Measurements from ENCODE around the gene OSBPL10.
"Not testable (repeated sequence)": the region's sequence is repeated elsewhere in the genome, so short reads cannot be mapped to it uniquely, and the experiment has no call there.

The OSBPL10 gene

GRCh38 chr3:31882431-31882830 is 98.6 kb downstream of the OSBPL10 start:
- DNase-seq, result no peak

- no peak for DNase-seq
Measured at GRCh38 chr3:31880482-31881078, 100.5 kb downstream of the OSBPL10 start.

- DNase-seq, result no peak
Measured at GRCh38 chr3:31880020-31880419, 101.0 kb downstream of the OSBPL10 start.

- no peak for DNase-seq
Measured at GRCh38 chr3:31879365-31879764, 101.7 kb downstream of the OSBPL10 start.

- no peak for DNase-seq
Measured at GRCh38 chr3:31878231-31878838, 102.7 kb downstream of the OSBPL10 start.

- no peak for DNase-seq
Measured at GRCh38 chr3:31876331-31876730, 104.7 kb downstream of the OSBPL10 start.

GRCh38 chr3:31875437-31875836 is 105.6 kb downstream of the OSBPL10 start:
- DNase-seq, result no peak

GRCh38 chr3:31873254-31873820 is 107.7 kb downstream of the OSBPL10 start:
- no peak for DNase-seq

- no peak for DNase-seq
Measured at GRCh38 chr3:31871939-31872507, 109.0 kb downstream of the OSBPL10 start.

- DNase-seq, result not testable (repeated sequence)
Measured at GRCh38 chr3:31870111-31870510, 111.0 kb downstream of the OSBPL10 start.

- DNase-seq, result no peak
Measured at GRCh38 chr3:31868236-31868635, 112.8 kb downstream of the OSBPL10 start.

- DNase-seq, result no peak
Measured at GRCh38 chr3:31862666-31863279, 118.3 kb downstream of the OSBPL10 start.

- DNase-seq, result peak; percentile 67
Measured at GRCh38 chr3:31861826-31862225, 119.2 kb downstream of the OSBPL10 start.

GRCh38 chr3:31860642-31861041 is 120.4 kb downstream of the OSBPL10 start:
- DNase-seq, result not testable (repeated sequence)

- no peak for DNase-seq
Measured at GRCh38 chr3:31859245-31859644, 121.8 kb downstream of the OSBPL10 start.

GRCh38 chr3:31858439-31858838 is 122.6 kb downstream of the OSBPL10 start:
- peak; percentile 20 for DNase-seq

GRCh38 chr3:31853580-31853979 is 127.5 kb downstream of the OSBPL10 start:
- no peak for DNase-seq

GRCh38 chr3:31851278-31851677 is 129.8 kb downstream of the OSBPL10 start:
- DNase-seq, result no peak

GRCh38 chr3:31848911-31849310 is 132.2 kb downstream of the OSBPL10 start:
- no peak for DNase-seq

- DNase-seq, result no peak
Measured at GRCh38 chr3:31848163-31848818, 132.8 kb downstream of the OSBPL10 start.

- DNase-seq, result no peak
Measured at GRCh38 chr3:31847760-31848159, 133.3 kb downstream of the OSBPL10 start.

- DNase-seq, result no peak
Measured at GRCh38 chr3:31841515-31841914, 139.5 kb downstream of the OSBPL10 start.

GRCh38 chr3:31840252-31840651 is 140.8 kb downstream of the OSBPL10 start:
- no peak for DNase-seq
